GM18507 (cell line): ENCODE results near the gene PTPRM.

ENCODE experiments used
- DNase-seq: peaks from one replicate; pipeline ENCODE4 v3.0.0; 2011; ENCODE audit warnings: low read depth; ENCODE audit not compliant: insufficient read length; ENCODE audit errors: extremely low spot score
- FAIRE-seq: peaks from 2 replicates; lab custom pipeline; 2011; peaks lifted over from hg19 to GRCh38; lab: Jason Lieb, UNC

PTPRM gene

DNA sequence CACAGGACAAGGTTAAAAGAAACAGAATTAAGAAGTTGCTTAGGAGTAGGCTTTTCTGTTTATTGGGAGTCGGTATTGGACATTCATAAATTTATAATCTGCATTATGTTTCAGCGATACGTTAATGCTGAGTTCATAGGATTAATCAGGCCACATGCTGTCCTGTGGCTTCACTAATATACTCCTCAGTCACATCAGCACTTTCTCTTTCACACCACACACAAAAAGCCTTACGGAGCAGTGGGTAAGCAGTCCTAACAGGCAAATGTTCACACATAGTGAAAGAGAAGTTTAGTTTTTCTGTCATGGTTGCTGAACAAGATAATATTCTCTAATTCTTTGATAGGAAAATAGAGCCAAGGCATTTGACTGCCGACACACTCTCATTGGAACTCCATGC is 630.4 kb downstream of the PTPRM start:
- no peak for DNase-seq
- FAIRE-seq, result no peak

DNA sequence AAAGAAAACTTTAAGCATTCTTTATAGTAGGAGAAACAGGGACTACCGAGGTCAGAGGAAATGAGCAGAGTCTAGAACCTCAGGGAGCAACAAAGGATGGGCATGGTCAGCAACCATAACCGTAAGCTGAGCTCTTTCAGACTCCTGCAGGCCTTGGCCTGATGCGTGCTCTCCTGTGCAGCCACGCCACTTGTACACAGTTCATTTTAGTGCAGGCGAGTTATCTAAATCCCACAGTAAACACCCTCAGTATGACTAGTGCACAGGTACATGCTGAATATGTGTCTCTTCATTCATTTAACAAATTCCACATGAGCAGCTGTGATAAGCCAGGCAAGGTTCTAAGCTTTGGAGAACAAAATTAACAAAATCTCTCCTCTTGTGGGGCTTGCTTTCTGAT is 640.9 kb downstream of the PTPRM start:
- FAIRE-seq (no peak), DNase-seq (no peak)

DNA sequence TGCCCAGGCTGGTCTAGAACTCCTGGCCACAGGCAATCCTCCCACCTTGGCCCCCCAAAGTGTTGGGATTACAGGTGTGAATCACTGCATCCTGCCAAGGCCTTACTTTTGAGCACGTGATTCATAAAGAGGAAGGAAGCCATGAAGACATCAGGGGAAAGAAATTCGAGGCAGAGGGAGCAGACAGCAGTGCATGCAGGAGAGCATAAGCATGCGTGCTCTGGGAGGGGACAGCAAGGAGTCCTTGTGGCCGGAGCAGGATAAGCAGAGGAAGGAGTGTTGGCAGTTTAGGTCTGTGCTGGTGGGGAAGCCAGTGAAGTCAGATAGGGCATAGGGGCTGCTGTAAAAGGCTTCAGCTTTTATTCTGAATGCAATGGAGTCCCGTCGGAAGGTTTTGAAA is 641.6 kb downstream of the PTPRM start:
- DNase-seq (no peak), FAIRE-seq (no peak)

DNA sequence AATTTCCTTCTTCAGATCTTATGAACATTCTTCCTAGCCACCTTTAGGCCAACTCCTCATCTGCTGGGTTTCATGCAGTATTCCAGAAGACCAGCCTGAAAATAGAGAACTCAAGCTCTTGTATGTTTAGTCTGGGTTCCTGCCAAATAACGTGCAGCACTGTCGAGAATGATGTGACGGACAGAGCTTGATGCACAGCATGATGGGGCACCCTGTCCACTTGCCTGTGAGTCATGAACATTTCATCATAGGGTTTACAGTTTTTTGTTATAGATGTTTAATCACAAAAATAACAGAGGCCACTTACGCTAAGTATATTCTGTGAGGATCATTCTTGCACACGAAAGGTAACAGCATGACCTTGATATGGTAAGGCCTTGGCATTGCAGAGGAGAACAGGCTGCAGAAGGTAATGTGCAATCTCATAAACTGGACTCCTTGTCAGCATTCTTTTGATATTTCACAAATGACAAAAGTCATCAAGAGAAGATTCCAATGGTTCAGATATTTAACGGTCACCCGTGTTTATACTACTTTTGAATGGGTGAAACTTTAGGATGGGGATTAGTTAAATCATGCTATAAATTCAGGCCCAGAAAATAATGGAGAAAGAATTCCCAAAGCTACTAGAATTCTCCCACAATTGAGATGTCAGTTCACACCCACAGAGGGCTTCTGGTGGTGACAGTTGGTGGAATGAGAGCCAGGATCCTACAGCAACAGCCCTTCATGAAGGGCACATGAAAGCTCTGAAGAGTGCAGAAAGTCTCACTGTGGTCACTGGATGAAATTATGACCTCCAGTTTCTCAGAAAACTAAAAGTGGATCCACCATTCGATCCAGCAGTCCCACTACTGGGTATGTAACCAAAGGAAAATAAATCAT is 646.0 kb downstream of the PTPRM start:
- DNase-seq (no peak), FAIRE-seq (no peak)

DNA sequence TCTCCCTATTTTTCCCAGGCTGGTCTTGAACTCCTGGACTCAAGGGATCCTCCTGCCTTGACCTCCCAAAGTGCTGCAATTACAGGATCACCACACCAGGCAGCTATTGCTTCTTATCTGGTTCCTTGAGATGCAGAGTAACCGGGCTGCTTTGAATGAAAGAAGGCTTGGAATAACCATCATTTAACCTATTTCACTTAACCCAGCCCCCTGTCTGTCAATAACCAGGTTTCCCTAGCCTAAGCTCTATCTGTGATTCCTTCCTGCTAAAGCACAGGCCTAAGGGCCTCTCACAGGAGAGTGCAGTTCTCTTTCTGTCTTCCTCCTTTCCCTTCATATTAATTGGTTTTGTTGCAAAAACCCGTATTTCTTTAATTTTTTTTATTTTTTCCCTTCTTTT is 648.6 kb downstream of the PTPRM start:
- DNase-seq (no peak), FAIRE-seq (no peak)

DNA sequence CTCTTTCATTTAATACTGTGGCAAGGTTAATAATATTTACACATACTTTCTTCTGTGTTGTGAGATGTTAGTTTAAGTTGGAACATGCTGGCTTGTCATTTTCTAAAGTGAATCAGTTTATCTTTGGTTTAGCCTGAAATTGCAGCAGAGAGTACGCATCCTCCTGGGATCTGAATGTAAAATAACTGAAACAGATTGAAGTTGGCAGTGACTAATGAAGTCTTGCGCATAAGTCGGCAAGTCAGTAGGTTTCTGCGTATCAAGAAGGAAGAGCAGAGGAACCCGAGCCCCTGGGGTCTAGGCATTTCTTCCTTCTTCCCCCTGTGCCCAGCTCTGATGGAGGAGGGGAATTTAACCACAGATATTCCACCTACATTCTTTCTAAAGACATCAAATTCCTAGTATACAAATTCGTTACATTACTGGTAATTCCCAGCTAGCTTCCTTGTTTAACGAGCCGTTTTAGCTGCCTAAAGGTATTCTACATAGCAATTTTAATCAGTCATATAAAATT is 650.0 kb downstream of the PTPRM start:
- DNase-seq (no peak), FAIRE-seq (no peak)

DNA sequence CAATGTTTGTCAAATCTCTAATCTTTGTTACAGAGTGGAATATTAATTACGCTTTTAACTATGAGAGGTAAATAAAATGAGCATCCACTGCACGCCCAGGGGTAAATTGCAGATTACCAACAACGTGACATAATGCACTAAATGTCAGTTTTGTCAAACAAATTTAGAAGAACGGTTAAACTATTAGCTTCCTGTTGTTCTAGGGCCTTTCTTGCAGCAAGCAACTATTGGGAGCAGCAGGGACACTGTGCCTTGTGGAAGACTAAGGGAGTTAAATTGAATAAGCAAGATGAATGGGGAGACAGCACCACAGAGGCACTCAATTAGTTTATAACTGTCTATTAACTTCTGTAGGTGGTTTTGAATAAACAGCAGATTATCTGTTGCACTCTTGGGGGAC is 651.1 kb downstream of the PTPRM start:
- DNase-seq (no peak), FAIRE-seq (no peak)

DNA sequence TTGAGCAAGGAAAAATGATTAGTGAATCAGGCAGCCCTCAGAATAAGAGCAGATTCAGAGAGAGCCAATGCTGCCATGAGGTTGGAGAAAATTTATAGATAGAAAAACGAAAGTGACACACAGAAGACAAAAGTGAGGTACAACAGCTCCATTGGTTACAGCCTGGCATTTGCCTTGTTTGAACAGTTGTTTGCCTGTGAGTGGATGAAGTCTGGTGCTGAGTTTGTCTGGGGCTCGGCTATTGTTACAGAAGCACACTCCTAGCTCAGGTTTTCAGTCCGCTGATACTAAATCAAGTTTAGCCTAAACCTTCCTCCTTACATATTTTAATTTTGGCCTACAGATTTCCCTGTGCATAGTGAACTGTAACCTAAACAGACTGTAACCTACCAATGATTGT is 654.3 kb downstream of the PTPRM start:
- DNase-seq, result no peak
- FAIRE-seq, result no peak

DNA sequence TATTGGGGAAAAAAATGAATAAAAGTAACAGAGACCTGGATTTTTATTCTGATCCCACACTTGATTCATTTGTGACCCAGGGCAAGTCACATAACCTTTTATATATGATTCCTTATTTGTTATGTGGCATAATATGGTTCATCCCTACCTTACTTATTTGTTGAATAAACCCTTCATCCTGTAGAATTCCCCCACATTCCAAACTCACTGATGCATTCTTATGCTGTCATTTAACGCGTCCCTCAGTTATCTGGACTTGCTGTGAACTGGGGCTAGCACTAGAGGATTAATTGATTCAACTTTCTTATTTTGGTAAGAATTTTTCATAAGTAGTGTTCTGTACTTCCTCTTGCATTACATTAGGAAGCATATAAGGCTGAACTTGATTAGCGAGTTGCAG is 657.5 kb downstream of the PTPRM start:
- no peak for FAIRE-seq
- no peak for DNase-seq

DNA sequence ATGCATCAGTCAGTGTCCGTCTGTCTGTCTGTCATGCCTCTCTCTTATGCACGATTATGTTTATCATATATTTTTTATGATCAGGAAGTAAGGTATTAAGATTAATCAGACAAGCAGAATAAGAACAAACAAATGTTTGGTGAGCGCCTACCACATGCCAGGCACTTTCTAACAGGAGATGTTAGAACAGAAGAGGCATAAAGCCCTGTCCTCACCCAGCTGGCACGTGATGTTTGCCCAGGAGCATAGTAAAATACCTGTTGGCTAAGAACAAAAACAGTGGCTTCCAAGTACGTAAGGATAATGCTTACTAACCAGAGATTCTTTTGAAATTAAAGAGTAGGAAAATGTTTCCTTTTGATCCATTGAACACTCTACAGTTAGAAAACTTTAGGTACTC is 661.9 kb downstream of the PTPRM start:
- FAIRE-seq, result no peak
- no peak for DNase-seq

DNA sequence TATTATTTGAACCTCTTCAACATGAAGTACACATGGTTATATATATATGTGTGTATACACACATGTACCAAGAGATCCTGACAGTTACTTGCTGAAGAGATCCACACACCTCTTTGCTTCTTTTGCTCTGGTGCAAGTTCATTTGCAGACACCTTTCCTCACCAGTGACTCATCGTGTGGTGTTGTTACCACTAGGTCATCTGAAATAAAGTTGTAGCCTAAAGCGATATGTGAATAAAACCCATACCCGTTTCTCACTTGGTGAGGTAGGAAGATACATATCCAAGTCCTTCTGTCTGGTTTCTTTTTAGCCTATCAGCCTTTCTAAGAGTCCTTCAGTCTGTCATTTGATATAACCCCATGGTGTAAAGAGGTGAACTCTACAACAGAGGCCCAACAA is 662.7 kb downstream of the PTPRM start:
- FAIRE-seq, result no peak

DNA sequence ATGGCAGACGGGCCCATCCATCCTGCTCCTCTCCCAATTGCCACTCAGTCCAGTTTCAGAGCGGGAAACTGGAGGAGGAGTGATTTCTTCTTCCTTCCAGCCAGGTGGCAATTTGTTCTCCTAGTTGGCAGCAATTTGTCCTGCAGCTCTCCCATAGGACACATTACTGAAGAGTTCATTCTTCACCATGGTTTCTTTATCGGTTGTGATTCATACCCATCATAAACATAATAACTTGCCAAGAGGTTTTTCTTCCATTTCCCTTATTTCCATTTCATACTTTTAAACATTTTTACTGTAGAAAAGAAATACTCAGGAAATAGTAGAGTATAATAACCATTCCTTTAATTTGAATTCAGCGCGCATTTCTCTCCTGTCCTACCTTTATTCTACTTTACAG is 664.2 kb downstream of the PTPRM start:
- DNase-seq (no peak), FAIRE-seq (no peak)

More for the DNA sequence above, 662.7 kb downstream of the PTPRM start:
- DNase-seq, result no peak

DNA sequence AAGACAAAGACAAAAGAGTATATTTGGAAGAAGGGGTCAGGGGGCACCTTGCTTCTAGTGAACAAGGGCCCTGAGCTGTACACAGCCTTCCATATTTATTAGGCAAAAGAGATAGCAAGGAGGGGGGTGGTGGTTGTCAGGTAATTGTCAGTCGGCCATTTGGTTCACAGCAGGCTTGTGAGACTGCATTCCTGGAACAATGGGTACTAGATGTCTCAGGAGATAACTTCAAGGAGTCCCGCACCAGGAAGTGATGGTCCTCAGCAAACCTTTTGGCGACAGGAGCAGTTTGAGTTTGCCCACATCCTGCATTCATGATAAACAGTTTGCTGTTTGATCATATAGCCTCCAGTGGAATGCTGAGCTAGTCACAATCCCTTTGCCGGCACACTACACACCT is 665.7 kb downstream of the PTPRM start:
- DNase-seq (no peak), FAIRE-seq (no peak)

DNA sequence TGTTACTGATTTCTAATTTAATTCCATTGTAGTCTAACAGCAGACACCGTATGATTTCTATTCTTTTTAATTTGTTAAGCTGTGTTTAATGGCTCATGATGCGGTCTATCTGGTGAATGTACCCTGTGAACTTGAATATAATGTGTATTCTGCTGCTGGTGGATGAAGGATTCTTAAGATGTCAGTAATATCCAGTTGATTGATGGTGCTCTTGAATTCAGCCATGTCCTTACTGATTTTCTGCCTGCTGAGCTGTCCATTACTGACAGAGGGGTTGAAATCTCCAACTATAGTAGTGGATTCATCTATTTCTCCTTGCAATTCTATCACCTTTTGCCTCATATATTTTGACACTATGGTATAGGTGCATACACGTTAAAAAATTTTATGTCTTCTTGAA is 668.8 kb downstream of the PTPRM start:
- no peak for DNase-seq
- no peak for FAIRE-seq

DNA sequence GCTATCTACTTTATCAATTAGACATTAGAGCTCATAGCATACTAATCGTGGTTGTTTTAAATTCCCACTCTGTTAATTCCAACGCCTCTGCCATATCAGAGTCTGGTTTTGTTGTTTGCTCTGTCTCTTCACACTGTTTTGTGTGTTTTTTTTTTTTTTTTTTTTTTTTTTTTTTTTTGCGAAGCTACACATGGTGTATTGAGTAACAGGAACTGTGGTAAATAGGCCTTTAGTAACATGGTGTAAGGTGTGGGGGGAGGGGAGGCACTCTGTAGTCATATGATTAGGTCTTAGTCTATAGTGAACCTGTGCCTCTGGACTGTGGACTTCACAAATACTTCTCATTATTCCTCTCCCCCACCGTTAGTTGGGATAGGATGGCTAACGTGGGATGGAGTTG is 671.4 kb downstream of the PTPRM start:
- FAIRE-seq, result no peak
- DNase-seq, result no peak

DNA sequence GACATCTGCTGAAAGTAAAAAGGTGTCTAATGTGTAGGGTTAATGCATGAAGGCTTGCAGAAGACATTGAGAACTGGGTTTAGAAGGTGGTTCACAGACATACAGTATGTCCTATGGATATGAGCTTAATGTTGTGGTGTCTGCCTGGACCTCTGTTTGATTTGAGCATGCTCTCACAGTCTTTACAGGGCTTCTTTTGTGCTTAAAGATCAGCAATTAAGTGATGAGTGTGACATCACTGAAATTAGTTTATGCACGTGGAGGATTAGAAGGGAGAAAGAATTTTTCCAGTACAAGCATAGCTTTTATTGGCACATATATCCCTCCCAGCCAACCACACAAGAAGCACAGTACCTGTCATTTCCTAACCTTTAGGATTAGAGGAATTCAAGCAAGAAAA is 674.6 kb downstream of the PTPRM start:
- no peak for FAIRE-seq
- DNase-seq, result no peak

DNA sequence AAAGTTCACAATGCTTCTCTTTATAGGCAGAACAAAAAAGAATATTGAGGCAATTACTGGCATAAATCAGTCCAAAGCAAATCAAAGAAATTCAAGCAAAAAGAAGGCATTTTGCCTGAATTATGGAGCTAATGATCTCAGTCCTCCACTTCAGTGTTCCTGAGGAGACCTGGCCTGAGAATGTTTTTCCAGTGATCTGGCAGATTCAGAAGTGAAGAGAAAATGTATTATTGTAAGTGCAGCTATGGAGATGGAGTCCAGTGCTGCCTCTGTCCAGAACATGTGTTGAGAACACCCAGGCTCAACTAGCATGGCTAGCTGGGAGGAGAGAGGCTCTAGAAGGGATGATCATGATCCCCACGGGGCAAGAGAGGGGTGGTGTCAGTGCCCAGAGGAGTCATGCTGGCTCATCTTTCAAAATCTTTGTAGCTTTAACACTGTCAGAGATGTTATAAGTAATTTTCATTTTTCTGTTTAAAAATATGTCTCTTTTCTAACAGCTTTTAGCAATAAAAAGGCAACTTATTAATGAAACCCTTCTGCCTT is 675.1 kb downstream of the PTPRM start:
- FAIRE-seq, result no peak
- DNase-seq, result no peak

DNA sequence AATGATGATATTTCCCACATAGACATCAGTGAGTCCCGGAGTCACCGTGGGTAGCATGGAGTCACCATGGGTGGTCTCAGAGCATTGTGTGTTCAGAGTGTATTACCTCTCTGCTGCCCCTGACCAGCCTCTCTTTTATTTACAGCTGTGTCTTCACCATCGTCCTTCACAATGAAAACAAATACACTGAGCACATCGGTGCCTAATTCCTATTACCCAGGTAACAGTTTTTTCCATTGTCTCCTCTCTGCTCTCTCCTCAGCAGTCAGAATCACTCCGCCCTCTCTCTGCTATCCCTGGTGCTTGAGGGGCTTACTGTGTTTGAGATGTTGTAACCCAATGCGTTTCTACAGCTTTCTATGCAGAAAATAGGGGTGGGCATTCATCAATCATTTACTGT is 680.6 kb downstream of the PTPRM start:
- no peak for DNase-seq
- no peak for FAIRE-seq

DNA sequence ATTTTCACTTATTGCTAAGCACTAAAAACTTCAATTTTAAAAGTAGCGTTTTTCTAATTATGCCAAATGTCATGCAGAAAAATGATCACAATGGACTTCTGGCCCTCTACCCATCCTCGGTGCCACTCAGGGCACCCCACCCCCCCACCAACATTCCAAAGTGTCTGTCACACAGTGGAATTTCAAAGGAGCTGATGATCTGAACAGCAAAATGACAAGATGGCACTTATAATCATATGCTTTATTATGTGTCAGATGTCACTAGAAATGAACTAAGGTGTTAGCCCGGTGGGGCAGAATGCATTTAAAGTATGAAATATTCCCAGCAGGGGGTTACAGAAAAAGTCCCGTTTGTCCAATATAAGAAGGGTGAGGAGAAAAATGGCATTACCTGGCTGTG is 681.5 kb downstream of the PTPRM start:
- no peak for DNase-seq
- FAIRE-seq, result no peak

DNA sequence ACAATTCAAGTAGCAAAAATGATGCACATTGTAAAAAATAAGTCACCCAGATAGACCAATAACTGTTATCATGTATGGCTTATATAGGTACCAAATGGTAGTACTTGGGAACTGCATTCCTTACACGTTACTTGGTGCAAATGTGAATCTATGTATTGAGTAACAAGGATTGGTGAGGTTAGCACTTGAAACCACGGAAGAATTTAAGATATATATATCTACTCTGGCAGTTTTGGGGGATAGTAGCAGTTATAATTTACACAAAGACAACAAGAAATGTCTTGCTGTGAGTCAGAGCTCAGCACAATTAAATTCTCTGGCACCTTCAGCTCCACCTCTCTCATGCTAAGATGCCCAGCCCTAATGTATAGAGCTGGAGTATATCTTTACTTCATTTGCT is 682.7 kb downstream of the PTPRM start:
- DNase-seq, result no peak
- FAIRE-seq, result no peak

DNA sequence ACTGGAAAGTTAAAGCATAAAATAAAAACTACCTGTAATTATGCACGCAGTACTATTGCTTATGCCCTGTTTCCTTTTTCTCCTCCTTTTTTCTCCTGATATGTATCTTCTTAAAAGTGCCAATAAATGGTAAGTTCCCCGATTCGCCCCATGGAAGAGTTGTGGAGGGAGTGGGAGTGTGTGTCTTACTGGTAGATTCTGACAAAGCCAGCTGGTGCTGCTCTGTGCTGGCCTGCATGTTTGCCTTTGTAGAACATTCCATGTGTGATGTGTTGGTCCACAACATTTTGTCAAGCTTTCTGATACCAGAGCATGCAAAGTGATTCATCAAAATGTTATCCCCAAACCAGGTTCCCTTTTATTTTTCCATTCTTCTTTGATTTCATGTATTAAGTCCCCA is 685.3 kb downstream of the PTPRM start:
- no peak for FAIRE-seq
- DNase-seq, result no peak
